ENCODE results near the gene SELENOV.
"Not testable (repeated sequence)": the region's sequence is repeated elsewhere in the genome, so short reads cannot be mapped to it uniquely, and the experiment has no call there.

SELENOV gene

GRCh38 chr19:39475748-39476147 lies 39.2 kb upstream of the SELENOV start:
- H3K4me1 ChIP-seq (ENCODE audit: insufficient read depth, low read length): no peaks in the 10 kb centered on the region
- H3K9me3 ChIP-seq (ENCODE audit: insufficient read depth, low read depth, low read length): no peaks in the 10 kb centered on the region
- H3K4me3 ChIP-seq (ENCODE audit: low read length): no peak overlapping the region
- peaks cover 57% of the 10 kb centered on the region for H3K36me3 ChIP-seq (ENCODE audit: insufficient read depth, low read depth, low read length)
- H3K27me3 ChIP-seq (ENCODE audit: insufficient read depth, low read length): no peaks in the 10 kb centered on the region
- no peak overlapping the region for H3K27ac ChIP-seq (ENCODE audit: low read length)
- H3K9ac ChIP-seq (ENCODE audit: low read depth, low read length): no peak overlapping the region

GRCh38 chr19:39479319-39479801 lies 35.6 kb upstream of the SELENOV start:
- not testable (repeated sequence) for H3K9ac ChIP-seq (ENCODE audit: low read depth, low read length); H3K9me3 ChIP-seq (ENCODE audit: insufficient read depth, low read depth, low read length); H3K4me1 ChIP-seq (ENCODE audit: insufficient read depth, low read length); H3K4me3 ChIP-seq (ENCODE audit: low read length); H3K27me3 ChIP-seq (ENCODE audit: insufficient read depth, low read length); H3K27ac ChIP-seq (ENCODE audit: low read length)
- H3K36me3 ChIP-seq (ENCODE audit: insufficient read depth, low read depth, low read length): peaks cover 40% of the 10 kb centered on the region

- H3K4me3 ChIP-seq (ENCODE audit: low read length): peak overlapping the region; percentile 99
- H3K9me3 ChIP-seq (ENCODE audit: insufficient read depth, low read depth, low read length): no peaks in the 10 kb centered on the region
- H3K27me3 ChIP-seq (ENCODE audit: insufficient read depth, low read length): no peaks in the 10 kb centered on the region
- peaks cover 4% of the 10 kb centered on the region; the same call in 1 of the 2 replicates for H3K4me1 ChIP-seq (ENCODE audit: insufficient read depth, low read length)
- H3K27ac ChIP-seq (ENCODE audit: low read length): no peak overlapping the region
- peaks cover 39% of the 10 kb centered on the region for H3K36me3 ChIP-seq (ENCODE audit: insufficient read depth, low read depth, low read length)
- peak overlapping the region; percentile 99; the same call in 1 of the 2 replicates for H3K9ac ChIP-seq (ENCODE audit: low read depth, low read length)
Observed at GRCh38 chr19:39479916-39480315, 35.0 kb upstream of the SELENOV start.

GRCh38 chr19:39480337-39481228 lies 34.4 kb upstream of the SELENOV start, which contains the start of gene TIMM50:
TSS of gene TIMM50 (plus strand) at chr19:39480838. CDS start at chr19:39480854, 16 bp downstream.
- H3K36me3 ChIP-seq (ENCODE audit: insufficient read depth, low read depth, low read length): peaks cover 43% of the 10 kb centered on the region
- no peaks in the 10 kb centered on the region for H3K27me3 ChIP-seq (ENCODE audit: insufficient read depth, low read length)
- H3K9ac ChIP-seq (ENCODE audit: low read depth, low read length): peak within 1 kb of the TSS; percentile 99
- peak within 1 kb of the TSS; percentile 99 for H3K4me3 ChIP-seq (ENCODE audit: low read length)
- H3K27ac ChIP-seq (ENCODE audit: low read length): peak within 1 kb of the TSS; percentile 68
- peaks cover 4% of the 10 kb centered on the region; the same call in 1 of the 2 replicates for H3K4me1 ChIP-seq (ENCODE audit: insufficient read depth, low read length)
- H3K9me3 ChIP-seq (ENCODE audit: insufficient read depth, low read depth, low read length): no peaks in the 10 kb centered on the region

GRCh38 chr19:39481229-39481545 lies 33.8 kb upstream of the SELENOV start:
- Histone ChIP-seq H3K36me3 (ENCODE audit: insufficient read depth, low read depth, low read length) (peaks cover 43% of the 10 kb centered on the region), H3K27me3 (ENCODE audit: insufficient read depth, low read length) (no peaks in the 10 kb centered on the region), H3K9me3 (ENCODE audit: insufficient read depth, low read depth, low read length) (no peaks in the 10 kb centered on the region), H3K4me1 (ENCODE audit: insufficient read depth, low read length) (peaks cover 4% of the 10 kb centered on the region; the same call in 1 of the 2 replicates), H3K9ac (ENCODE audit: low read depth, low read length) (peak overlapping the region; percentile 99), H3K4me3 (ENCODE audit: low read length) (peak overlapping the region; percentile 99), H3K27ac (ENCODE audit: low read length) (peak overlapping the region; percentile 68)

GRCh38 chr19:39481676-39482075 lies 33.3 kb upstream of the SELENOV start:
- Histone ChIP-seq H3K4me3 (ENCODE audit: low read length) (peak overlapping the region; percentile 99), H3K36me3 (ENCODE audit: insufficient read depth, low read depth, low read length) (peaks cover 43% of the 10 kb centered on the region), H3K27ac (ENCODE audit: low read length) (peak overlapping the region; percentile 68), H3K9ac (ENCODE audit: low read depth, low read length) (peak overlapping the region; percentile 99), H3K4me1 (ENCODE audit: insufficient read depth, low read length) (peaks cover 4% of the 10 kb centered on the region; the same call in 1 of the 2 replicates), H3K27me3 (ENCODE audit: insufficient read depth, low read length) (no peaks in the 10 kb centered on the region), H3K9me3 (ENCODE audit: insufficient read depth, low read depth, low read length) (no peaks in the 10 kb centered on the region)

GRCh38 chr19:39483141-39483540 lies 31.8 kb upstream of the SELENOV start:
- H3K4me1 ChIP-seq (ENCODE audit: insufficient read depth, low read length): peaks cover 4% of the 10 kb centered on the region; the same call in 1 of the 2 replicates
- H3K36me3 ChIP-seq (ENCODE audit: insufficient read depth, low read depth, low read length): peaks cover 50% of the 10 kb centered on the region
- H3K4me3 ChIP-seq (ENCODE audit: low read length): no peak overlapping the region

GRCh38 chr19:39489756-39490155 lies 25.2 kb upstream of the SELENOV start:
- peaks cover 60% of the 10 kb centered on the region for H3K36me3 ChIP-seq (ENCODE audit: insufficient read depth, low read depth, low read length)
- no peaks in the 10 kb centered on the region for H3K27me3 ChIP-seq (ENCODE audit: insufficient read depth, low read length)
- H3K27ac ChIP-seq (ENCODE audit: low read length): no peak overlapping the region
- no peak overlapping the region for H3K9ac ChIP-seq (ENCODE audit: low read depth, low read length)
- no peak overlapping the region for H3K4me3 ChIP-seq (ENCODE audit: low read length)
- H3K9me3 ChIP-seq (ENCODE audit: insufficient read depth, low read depth, low read length): no peaks in the 10 kb centered on the region
- H3K4me1 ChIP-seq (ENCODE audit: insufficient read depth, low read length): no peaks in the 10 kb centered on the region

More at GRCh38 chr19:39483141-39483540, 31.8 kb upstream of the SELENOV start:
- no peaks in the 10 kb centered on the region for H3K9me3 ChIP-seq (ENCODE audit: insufficient read depth, low read depth, low read length)
- H3K27ac ChIP-seq (ENCODE audit: low read length): no peak overlapping the region
- no peak overlapping the region for H3K9ac ChIP-seq (ENCODE audit: low read depth, low read length)
- no peaks in the 10 kb centered on the region for H3K27me3 ChIP-seq (ENCODE audit: insufficient read depth, low read length)

GRCh38 chr19:39492225-39492624 lies 22.7 kb upstream of the SELENOV start:
- Histone ChIP-seq H3K9me3 (ENCODE audit: insufficient read depth, low read depth, low read length) (no peaks in the 10 kb centered on the region), H3K9ac (ENCODE audit: low read depth, low read length) (no peak overlapping the region), H3K27ac (ENCODE audit: low read length) (no peak overlapping the region), H3K27me3 (ENCODE audit: insufficient read depth, low read length) (peaks cover 4% of the 10 kb centered on the region; the same call in 1 of the 2 replicates), H3K4me3 (ENCODE audit: low read length) (no peak overlapping the region), H3K36me3 (ENCODE audit: insufficient read depth, low read depth, low read length) (peaks cover 37% of the 10 kb centered on the region), H3K4me1 (ENCODE audit: insufficient read depth, low read length) (no peaks in the 10 kb centered on the region)

GRCh38 chr19:39492788-39493187 lies 22.2 kb upstream of the SELENOV start:
- Histone ChIP-seq H3K4me1 (ENCODE audit: insufficient read depth, low read length) (no peaks in the 10 kb centered on the region), H3K27ac (ENCODE audit: low read length) (no peak overlapping the region), H3K36me3 (ENCODE audit: insufficient read depth, low read depth, low read length) (peaks cover 36% of the 10 kb centered on the region), H3K4me3 (ENCODE audit: low read length) (no peak overlapping the region), H3K9me3 (ENCODE audit: insufficient read depth, low read depth, low read length) (no peaks in the 10 kb centered on the region), H3K9ac (ENCODE audit: low read depth, low read length) (no peak overlapping the region), H3K27me3 (ENCODE audit: insufficient read depth, low read length) (peaks cover 10% of the 10 kb centered on the region; the same call in 1 of the 2 replicates)

- H3K27ac ChIP-seq (ENCODE audit: low read length): no peak overlapping the region
- no peak overlapping the region for H3K9ac ChIP-seq (ENCODE audit: low read depth, low read length)
- peaks cover 29% of the 10 kb centered on the region for H3K27me3 ChIP-seq (ENCODE audit: insufficient read depth, low read length)
- peaks cover 17% of the 10 kb centered on the region for H3K36me3 ChIP-seq (ENCODE audit: insufficient read depth, low read depth, low read length)
- H3K9me3 ChIP-seq (ENCODE audit: insufficient read depth, low read depth, low read length): no peaks in the 10 kb centered on the region
- H3K4me1 ChIP-seq (ENCODE audit: insufficient read depth, low read length): peaks cover 6% of the 10 kb centered on the region; the same call in 1 of the 2 replicates
- no peak overlapping the region for H3K4me3 ChIP-seq (ENCODE audit: low read length)
Observed at GRCh38 chr19:39494661-39495060, 20.3 kb upstream of the SELENOV start.

- Histone ChIP-seq H3K9ac (ENCODE audit: low read depth, low read length) (no peak overlapping the region), H3K4me1 (ENCODE audit: insufficient read depth, low read length) (peaks cover 6% of the 10 kb centered on the region; the same call in 1 of the 2 replicates), H3K9me3 (ENCODE audit: insufficient read depth, low read depth, low read length) (no peaks in the 10 kb centered on the region), H3K27me3 (ENCODE audit: insufficient read depth, low read length) (peaks cover 43% of the 10 kb centered on the region), H3K4me3 (ENCODE audit: low read length) (no peak overlapping the region), H3K36me3 (ENCODE audit: insufficient read depth, low read depth, low read length) (peaks cover 7% of the 10 kb centered on the region; the same call in 1 of the 2 replicates), H3K27ac (ENCODE audit: low read length) (no peak overlapping the region)
Observed at GRCh38 chr19:39496063-39496462, 18.9 kb upstream of the SELENOV start.
